Fibroblast of lung (primary cell): ENCODE measurements around the gene SIT1. TPM values are rescaled to one million over a fixed set of nuclear protein-coding genes. Genes with fewer than 3 reads are reported as not detected.
"Not testable (repeated sequence)": the region's sequence is repeated elsewhere in the genome, so short reads cannot be mapped to it uniquely, and the experiment has no call there.

Experiments
- DNase-seq, 2 donors: peaks; one replicate each; pipeline versions ENCODE4 v3.0.0 to v3.0.0-alpha.2; 2010; ENCODE audit warnings: low read depth in 2 of 2
- H2AFZ ChIP-seq: 2 replicates; pipeline ENCODE4 v1.5.1; 2012; ENCODE audit warnings: low read length, control low read depth, inconsistent platforms
- H3K27ac ChIP-seq: 2 replicates; pipeline ENCODE4 v1.5.1; 2011; ENCODE audit warnings: low read length, control low read depth; ENCODE audit not compliant: insufficient read depth
- H3K27me3 ChIP-seq: 2 replicates; pipeline ENCODE4 v1.5.1; 2011; ENCODE audit warnings: mild to moderate bottlenecking, low read length; ENCODE audit not compliant: control insufficient read depth, insufficient read depth
- H3K36me3 ChIP-seq: 2 replicates; pipeline ENCODE4 v1.5.1; 2011; ENCODE audit warnings: low read length; ENCODE audit not compliant: control insufficient read depth, insufficient read depth
- H3K4me1 ChIP-seq: 2 replicates; pipeline ENCODE4 v1.5.1; 2011; ENCODE audit warnings: low read length; ENCODE audit not compliant: control insufficient read depth, insufficient read depth; ENCODE audit errors: extremely low read depth
- H3K4me2 ChIP-seq: 2 replicates; pipeline ENCODE4 v1.5.1; 2011; ENCODE audit warnings: low read length, control low read depth; ENCODE audit not compliant: insufficient read depth; ENCODE audit errors: extremely low read depth
- H3K4me3 ChIP-seq, 4 experiments: fragments of 200-600 bp in 1 of 4; sonication (generic) in 1 of 4; replicated peaks in 1 of 4; 2 replicates each; pipeline ENCODE4 v1.5.1; 2011 to 2016; ENCODE audit warnings: low read length in 4 of 4, low read depth in 3 of 4, mild to moderate bottlenecking in 3 of 4, control low read depth in 2 of 4, inconsistent platforms in 1 of 4, mixed read lengths in 1 of 4; ENCODE audit not compliant: insufficient read depth in 1 of 4; ENCODE audit errors: control extremely low read depth in 1 of 4
- H3K79me2 ChIP-seq: 2 replicates; pipeline ENCODE4 v1.5.1; 2012; ENCODE audit warnings: mild to moderate bottlenecking, low read length, inconsistent platforms; ENCODE audit not compliant: control insufficient read depth, insufficient read depth
- H3K9ac ChIP-seq: 2 replicates; pipeline ENCODE4 v1.5.1; 2011; ENCODE audit warnings: mild to moderate bottlenecking, low read length, control low read depth; ENCODE audit not compliant: insufficient read depth
- H3K9me3 ChIP-seq: 2 replicates; pipeline ENCODE4 v1.5.1; 2012; ENCODE audit warnings: low read depth, low read length; ENCODE audit not compliant: control insufficient read depth, insufficient read depth
- H4K20me1 ChIP-seq: 2 replicates; pipeline ENCODE4 v1.5.1; 2011; ENCODE audit warnings: low read length; ENCODE audit not compliant: control insufficient read depth, insufficient read depth; ENCODE audit errors: extremely low read depth
- EZH2 ChIP-seq: IDR thresholded peaks from 2 replicates; pipeline ENCODE4 v1.5.1; 2012; ENCODE audit warnings: low read length, control low read depth, mild to moderate bottlenecking; ENCODE audit errors: missing control alignments
- polyA plus RNA-seq, 2 donors: library from polyadenylated mRNA; depleted of rRNA in 1 of 2; stranded (reverse) in 1 of 2; unstranded in 1 of 2; fragments of >200 nt; gene quantifications; 2 replicates each; pipeline ENCODE4 v1.2.1, GENCODE V29; 2011 to 2012; ENCODE audit warnings: missing spikeins in 1 of 2
- total RNA-seq: library from RNA; depleted of rRNA; stranded (reverse); fragments of >200 nt; gene quantifications from 2 replicates; pipeline ENCODE4 v1.2.1, GENCODE V29; 2014
- TF ChIP-seq, protein P1 (sequence below), 2 donors: IDR thresholded peaks in 1 of 2; conservative IDR thresholded peaks in 1 of 2; 1 replicate in 1 of 2; 2 replicates in 1 of 2; pipeline ENCODE4 v1.5.1; 2011 to 2012; ENCODE audit warnings: low read length in 2 of 2, control low read depth in 1 of 2, inconsistent platforms in 1 of 2, low read depth in 1 of 2, mild to moderate bottlenecking in 1 of 2

Gene SIT1
- total and polyA plus RNA-seq, 2 donors (not counting 1 experiment from before 2014, with no cell fraction given): 0.17 TPM; not detected in 1

GRCh38 chr9:35643046-35643445, 7.7 kb downstream of the SIT1 start:
- no peak overlapping the region for H3K4me2 ChIP-seq
- no peak overlapping the region for H3K4me3 ChIP-seq
- TF ChIP-seq, protein P1, sequence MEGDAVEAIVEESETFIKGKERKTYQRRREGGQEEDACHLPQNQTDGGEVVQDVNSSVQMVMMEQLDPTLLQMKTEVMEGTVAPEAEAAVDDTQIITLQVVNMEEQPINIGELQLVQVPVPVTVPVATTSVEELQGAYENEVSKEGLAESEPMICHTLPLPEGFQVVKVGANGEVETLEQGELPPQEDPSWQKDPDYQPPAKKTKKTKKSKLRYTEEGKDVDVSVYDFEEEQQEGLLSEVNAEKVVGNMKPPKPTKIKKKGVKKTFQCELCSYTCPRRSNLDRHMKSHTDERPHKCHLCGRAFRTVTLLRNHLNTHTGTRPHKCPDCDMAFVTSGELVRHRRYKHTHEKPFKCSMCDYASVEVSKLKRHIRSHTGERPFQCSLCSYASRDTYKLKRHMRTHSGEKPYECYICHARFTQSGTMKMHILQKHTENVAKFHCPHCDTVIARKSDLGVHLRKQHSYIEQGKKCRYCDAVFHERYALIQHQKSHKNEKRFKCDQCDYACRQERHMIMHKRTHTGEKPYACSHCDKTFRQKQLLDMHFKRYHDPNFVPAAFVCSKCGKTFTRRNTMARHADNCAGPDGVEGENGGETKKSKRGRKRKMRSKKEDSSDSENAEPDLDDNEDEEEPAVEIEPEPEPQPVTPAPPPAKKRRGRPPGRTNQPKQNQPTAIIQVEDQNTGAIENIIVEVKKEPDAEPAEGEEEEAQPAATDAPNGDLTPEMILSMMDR (conservative IDR thresholded peaks at IDR 0.05 in 1 of 2, IDR thresholded peaks at IDR 0.05 in 1 of 2; ENCODE audit: low read depth in 1 of 2, low read length in 2 of 2): no peak
- no peak for TF ChIP-seq EZH2
- no peaks in the 10 kb centered on the region for H3K36me3 ChIP-seq
- no peak overlapping the region for H3K9ac ChIP-seq
- H3K27me3 ChIP-seq: no peaks in the 10 kb centered on the region
- no peaks in the 10 kb centered on the region for H4K20me1 ChIP-seq
- H3K9me3 ChIP-seq: no peaks in the 10 kb centered on the region
- no peak overlapping the region for H2AFZ ChIP-seq
- H3K27ac ChIP-seq: no peak overlapping the region
- no peak for DNase-seq
- H3K4me1 ChIP-seq: peaks cover 2% of the 10 kb centered on the region
- H3K79me2 ChIP-seq: no peaks in the 10 kb centered on the region

DNA sequence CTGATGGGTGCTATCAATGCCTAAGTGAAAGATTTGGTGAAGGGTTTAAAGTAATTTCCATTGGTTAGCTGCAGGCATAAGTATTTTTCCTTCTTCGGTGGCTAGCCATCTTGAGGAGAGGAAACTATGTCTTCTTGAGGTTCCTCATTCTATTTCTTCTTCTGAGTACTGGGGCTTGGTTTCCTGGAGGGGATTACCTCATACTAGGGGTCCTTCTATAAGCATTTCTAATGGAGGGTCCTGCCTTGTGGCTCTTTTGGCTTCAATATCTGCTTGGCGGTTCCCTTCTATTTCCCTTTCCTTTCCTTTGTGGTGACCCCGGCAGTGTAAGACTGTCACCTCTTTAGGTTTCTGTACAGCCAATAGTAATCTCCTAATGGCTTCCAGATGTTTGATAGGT, 9.3 kb downstream of the SIT1 start:
- H3K4me2 ChIP-seq, H3K36me3 ChIP-seq, H3K9me3 ChIP-seq, H3K27ac ChIP-seq, H2AFZ ChIP-seq, H4K20me1 ChIP-seq, H3K9ac ChIP-seq, H3K4me3 ChIP-seq, DNase-seq, H3K79me2 ChIP-seq, H3K4me1 ChIP-seq, H3K27me3 ChIP-seq: not testable (repeated sequence)

DNA sequence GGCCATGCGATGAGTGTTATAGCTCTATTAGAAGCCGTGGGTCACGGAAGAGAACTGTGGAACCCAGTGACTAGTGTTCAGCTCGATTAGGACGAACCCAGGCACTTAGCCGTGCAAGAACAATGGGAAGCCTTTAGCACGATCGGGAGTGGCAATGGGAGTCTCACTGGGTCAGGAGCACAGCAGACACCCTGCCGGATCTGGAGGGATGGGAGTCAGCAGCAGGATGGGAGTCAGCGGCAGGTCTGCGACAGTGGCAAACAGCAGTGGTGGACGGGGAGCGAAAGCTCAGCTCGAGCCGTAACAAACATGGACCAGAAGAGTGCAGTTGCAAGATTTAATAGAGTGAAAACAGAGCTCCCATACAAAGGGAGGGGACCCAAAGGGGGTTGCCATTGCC, 10.3 kb downstream of the SIT1 start:
- not testable (repeated sequence) for H3K27ac ChIP-seq, DNase-seq, H3K4me3 ChIP-seq, H3K9me3 ChIP-seq, H2AFZ ChIP-seq, H3K9ac ChIP-seq, H3K4me2 ChIP-seq, H3K36me3 ChIP-seq, H3K79me2 ChIP-seq, H3K27me3 ChIP-seq, H3K4me1 ChIP-seq, H4K20me1 ChIP-seq

- Histone ChIP-seq H3K4me1 (no peaks in the 10 kb centered on the region), H3K27me3 (no peaks in the 10 kb centered on the region), H2AFZ (no peak overlapping the region), H3K79me2 (no peaks in the 10 kb centered on the region), H3K36me3 (no peaks in the 10 kb centered on the region), H3K9me3 (no peaks in the 10 kb centered on the region), H3K4me2 (no peak overlapping the region), H3K27ac (no peak overlapping the region), H3K9ac (no peak overlapping the region), H4K20me1 (no peaks in the 10 kb centered on the region), H3K4me3 (no peak overlapping the region)
- TF ChIP-seq EZH2: no peak
- TF ChIP-seq, protein P1 (conservative IDR thresholded peaks at IDR 0.05 in 1 of 2, IDR thresholded peaks at IDR 0.05 in 1 of 2; ENCODE audit: low read depth in 1 of 2, low read length in 2 of 2): no peak
- DNase-seq: no peak
Observed at GRCh38 chr9:35639631-35640030, 11.1 kb downstream of the SIT1 start.

GRCh38 chr9:35639225-35639624, 11.5 kb downstream of the SIT1 start:
- H3K4me1 ChIP-seq, H3K4me3 ChIP-seq: not testable (repeated sequence)

More at GRCh38 chr9:35639225-35639624, 11.5 kb downstream of the SIT1 start:
- H3K27me3 ChIP-seq, H2AFZ ChIP-seq, H3K36me3 ChIP-seq, H3K27ac ChIP-seq, H3K4me2 ChIP-seq, DNase-seq, H3K9ac ChIP-seq, H4K20me1 ChIP-seq, H3K9me3 ChIP-seq, H3K79me2 ChIP-seq: not testable (repeated sequence)
